WERI-Rb-1 (cell line): ENCODE measurements around the gene NRG3.

ENCODE experiments used
- DNase-seq: peaks from one replicate; pipeline ENCODE4 v3.0.0-alpha.2; 2020
- H3K27ac ChIP-seq: fragments of 250-450 bp; sonication (Bioruptor Pico); 2 replicates; pipeline ENCODE4 v1.5.1; 2020; ENCODE audit warnings: mild to moderate bottlenecking, moderate library complexity
- H3K27me3 ChIP-seq: fragments of 250-450 bp; sonication (Bioruptor Pico); 2 replicates; pipeline ENCODE4 v1.5.1; 2021; ENCODE audit warnings: mild to moderate bottlenecking, low read depth, moderate library complexity; ENCODE audit not compliant: insufficient read depth, severe bottlenecking
- H3K36me3 ChIP-seq: fragments of 250-450 bp; sonication (Bioruptor Pico); 2 replicates; pipeline ENCODE4 v1.5.1; 2020; ENCODE audit warnings: mild to moderate bottlenecking, moderate library complexity
- H3K4me3 ChIP-seq: 2 replicates; pipeline ENCODE4 v1.5.1; 2011; ENCODE audit warnings: low read depth, mild to moderate bottlenecking, control low read depth, low read length
- H3K9me3 ChIP-seq: fragments of 250-450 bp; sonication (Bioruptor Pico); 2 replicates; pipeline ENCODE4 v1.5.1; 2021; ENCODE audit warnings: mild to moderate bottlenecking, moderate library complexity; ENCODE audit not compliant: severe bottlenecking
- TF ChIP-seq, protein P1 (sequence below): IDR thresholded peaks from 2 replicates; pipeline ENCODE4 v1.5.1; 2011; ENCODE audit warnings: low read depth, mild to moderate bottlenecking, control low read depth, inconsistent platforms, low read length

The NRG3 gene

DNA sequence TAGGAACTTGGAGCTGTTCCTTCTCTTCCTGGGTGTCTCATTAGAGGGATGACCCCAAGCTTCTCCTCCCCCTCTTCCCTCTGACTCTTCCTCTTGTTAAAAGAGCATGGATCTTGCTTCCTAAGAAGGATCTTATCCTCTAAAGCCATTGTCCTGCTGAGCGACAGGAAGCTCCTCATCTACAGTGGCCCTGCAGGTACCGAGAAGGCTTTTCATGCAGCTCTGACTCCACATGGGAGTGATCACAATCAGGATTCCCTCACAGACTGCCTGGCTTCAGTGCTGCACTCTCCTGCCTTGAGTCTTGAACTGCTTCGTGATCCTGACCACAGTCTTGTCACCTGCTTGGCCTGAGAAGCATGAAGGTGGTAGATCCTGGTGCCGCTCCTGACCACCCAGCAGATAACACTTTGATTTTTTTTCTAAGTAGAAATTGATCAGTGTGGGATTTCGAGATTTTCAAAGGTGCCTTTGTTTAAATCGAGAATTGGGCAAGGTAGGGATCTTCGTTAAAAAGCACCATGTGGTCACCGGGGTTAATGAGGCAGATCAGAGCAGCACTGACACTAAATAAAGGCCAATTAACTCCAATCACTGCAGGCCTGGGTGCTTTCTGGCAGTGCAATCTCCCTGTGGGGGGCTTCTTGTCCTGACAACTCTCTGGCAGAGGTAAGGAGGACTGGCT, 376.4 kb downstream of the NRG3 start:
- Histone ChIP-seq H3K4me3 (no peak overlapping the region), H3K36me3 (no peaks in the 10 kb centered on the region), H3K9me3 (no peaks in the 10 kb centered on the region), H3K27ac (no peak overlapping the region), H3K27me3 (no peaks in the 10 kb centered on the region)
- no peak for DNase-seq
- TF ChIP-seq, protein P1, sequence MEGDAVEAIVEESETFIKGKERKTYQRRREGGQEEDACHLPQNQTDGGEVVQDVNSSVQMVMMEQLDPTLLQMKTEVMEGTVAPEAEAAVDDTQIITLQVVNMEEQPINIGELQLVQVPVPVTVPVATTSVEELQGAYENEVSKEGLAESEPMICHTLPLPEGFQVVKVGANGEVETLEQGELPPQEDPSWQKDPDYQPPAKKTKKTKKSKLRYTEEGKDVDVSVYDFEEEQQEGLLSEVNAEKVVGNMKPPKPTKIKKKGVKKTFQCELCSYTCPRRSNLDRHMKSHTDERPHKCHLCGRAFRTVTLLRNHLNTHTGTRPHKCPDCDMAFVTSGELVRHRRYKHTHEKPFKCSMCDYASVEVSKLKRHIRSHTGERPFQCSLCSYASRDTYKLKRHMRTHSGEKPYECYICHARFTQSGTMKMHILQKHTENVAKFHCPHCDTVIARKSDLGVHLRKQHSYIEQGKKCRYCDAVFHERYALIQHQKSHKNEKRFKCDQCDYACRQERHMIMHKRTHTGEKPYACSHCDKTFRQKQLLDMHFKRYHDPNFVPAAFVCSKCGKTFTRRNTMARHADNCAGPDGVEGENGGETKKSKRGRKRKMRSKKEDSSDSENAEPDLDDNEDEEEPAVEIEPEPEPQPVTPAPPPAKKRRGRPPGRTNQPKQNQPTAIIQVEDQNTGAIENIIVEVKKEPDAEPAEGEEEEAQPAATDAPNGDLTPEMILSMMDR, result no peak

DNA sequence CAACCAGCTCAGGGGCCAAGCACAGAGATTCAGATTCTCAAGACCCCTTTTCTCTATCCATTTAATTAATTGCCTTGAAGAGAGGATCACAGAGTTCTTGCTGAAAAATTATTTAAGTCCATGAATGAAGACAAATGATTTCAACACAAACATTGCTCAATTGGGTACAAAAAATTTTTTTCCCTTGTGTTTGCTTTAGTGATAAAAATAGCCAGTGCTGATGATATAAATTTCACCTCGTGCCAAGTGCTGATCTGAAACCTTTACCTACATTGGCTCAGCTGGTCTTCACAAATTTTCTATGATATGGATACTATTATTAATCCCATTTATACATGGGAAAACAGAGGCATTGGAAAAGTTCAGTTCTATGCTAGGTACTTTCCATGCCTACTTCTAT, 377.1 kb downstream of the NRG3 start:
- no peaks in the 10 kb centered on the region for H3K36me3 ChIP-seq
- H3K27ac ChIP-seq, result no peak overlapping the region
- TF ChIP-seq, protein P1, result no peak
- DNase-seq, result no peak
- H3K9me3 ChIP-seq, result no peaks in the 10 kb centered on the region
- no peak overlapping the region for H3K4me3 ChIP-seq
- H3K27me3 ChIP-seq, result no peaks in the 10 kb centered on the region

DNA sequence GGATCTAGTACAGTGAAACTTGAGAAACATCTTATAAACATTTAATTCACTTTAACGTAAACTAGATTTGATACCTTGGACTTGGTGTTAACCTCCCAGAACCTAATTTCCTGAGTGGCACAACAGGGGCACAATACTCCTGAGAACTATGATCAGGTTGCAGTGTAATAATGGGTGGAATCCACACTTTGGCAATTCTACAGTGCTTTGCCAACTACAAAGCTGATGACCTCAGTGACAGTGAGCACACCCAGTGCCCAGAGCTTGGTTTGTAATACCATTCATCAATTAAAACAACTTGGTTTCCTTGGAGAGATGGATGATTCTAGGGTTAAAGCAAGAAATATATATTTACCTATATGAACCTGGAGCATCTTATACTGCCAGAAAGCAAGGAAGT, 379.2 kb downstream of the NRG3 start:
- H3K36me3 ChIP-seq, result no peaks in the 10 kb centered on the region
- no peaks in the 10 kb centered on the region for H3K27me3 ChIP-seq
- no peak overlapping the region for H3K4me3 ChIP-seq
- no peaks in the 10 kb centered on the region for H3K9me3 ChIP-seq
- TF ChIP-seq, protein P1, result no peak
- no peak for DNase-seq
- no peak overlapping the region for H3K27ac ChIP-seq

DNA sequence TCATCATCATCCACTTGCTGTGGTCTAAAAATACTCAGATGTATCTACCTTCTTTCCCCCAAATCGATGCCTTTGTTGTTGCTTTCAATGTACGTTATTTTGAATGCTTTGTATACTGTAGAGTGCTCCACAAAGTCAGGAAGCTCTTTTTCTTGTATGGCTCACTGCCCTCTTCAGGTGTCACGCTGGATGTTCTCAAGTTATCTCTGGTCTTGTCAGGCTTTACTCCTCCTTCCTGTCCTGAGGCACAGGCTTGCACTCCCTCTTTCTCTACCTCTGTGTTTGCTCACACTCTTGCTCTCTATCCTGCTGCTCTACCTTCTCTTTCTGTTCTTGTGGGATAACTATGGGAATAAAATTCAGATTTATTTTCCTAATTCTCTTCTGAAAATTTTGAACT, 381.3 kb downstream of the NRG3 start:
- no peak overlapping the region for H3K27ac ChIP-seq
- no peaks in the 10 kb centered on the region for H3K9me3 ChIP-seq
- no peak overlapping the region for H3K4me3 ChIP-seq
- no peak for DNase-seq
- H3K27me3 ChIP-seq, result no peaks in the 10 kb centered on the region
- TF ChIP-seq, protein P1, result no peak
- no peaks in the 10 kb centered on the region for H3K36me3 ChIP-seq

DNA sequence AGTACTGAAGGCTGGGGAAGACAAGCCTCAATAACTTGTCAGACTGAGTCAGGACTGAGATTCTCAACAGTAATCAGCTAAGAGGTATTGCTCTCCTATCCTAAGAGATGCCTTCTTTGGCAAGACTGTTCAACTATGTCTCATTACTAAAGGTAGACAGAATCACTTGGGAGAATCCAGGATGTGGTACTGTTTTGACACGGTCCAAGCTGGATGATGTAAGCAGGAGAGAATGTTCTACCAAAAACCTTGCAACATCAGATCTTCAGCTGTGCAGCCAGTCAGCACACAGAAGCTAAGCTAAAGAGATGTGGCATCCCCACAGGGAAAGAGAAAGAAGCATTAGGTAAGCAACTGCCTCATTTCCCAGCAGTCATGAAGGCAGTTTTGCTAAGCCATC, 391.4 kb downstream of the NRG3 start:
- no peak for DNase-seq
- TF ChIP-seq, protein P1, result no peak

DNA sequence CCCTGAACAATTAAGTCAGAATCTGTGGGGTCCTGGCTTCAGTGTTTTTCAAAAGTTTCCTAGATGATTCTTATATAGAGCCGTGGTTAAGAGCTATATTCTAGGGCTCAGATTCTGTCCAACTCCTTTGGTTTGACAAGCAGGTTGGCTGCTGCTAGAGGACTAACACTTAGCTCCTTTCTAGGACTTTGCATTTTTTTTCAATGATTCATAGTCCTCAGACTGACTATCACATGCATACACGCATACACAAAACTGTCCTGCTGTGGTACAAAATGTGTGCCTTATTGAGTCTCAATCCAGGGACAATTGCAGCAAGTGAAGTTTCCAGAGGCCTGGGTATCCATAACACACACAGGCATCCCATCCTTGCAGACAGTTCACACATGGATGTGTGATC, 392.0 kb downstream of the NRG3 start:
- no peaks in the 10 kb centered on the region for H3K9me3 ChIP-seq
- H3K4me3 ChIP-seq, result no peak overlapping the region
- H3K27me3 ChIP-seq, result no peaks in the 10 kb centered on the region
- no peaks in the 10 kb centered on the region for H3K36me3 ChIP-seq
- no peak for DNase-seq
- TF ChIP-seq, protein P1, result no peak
- H3K27ac ChIP-seq, result no peak overlapping the region

More for the DNA sequence above, 391.4 kb downstream of the NRG3 start:
- no peak overlapping the region for H3K27ac ChIP-seq
- no peaks in the 10 kb centered on the region for H3K36me3 ChIP-seq
- H3K27me3 ChIP-seq, result no peaks in the 10 kb centered on the region
- H3K4me3 ChIP-seq, result no peak overlapping the region
- H3K9me3 ChIP-seq, result no peaks in the 10 kb centered on the region
